Measurements from ENCODE around the gene CPNE8.

DNA sequence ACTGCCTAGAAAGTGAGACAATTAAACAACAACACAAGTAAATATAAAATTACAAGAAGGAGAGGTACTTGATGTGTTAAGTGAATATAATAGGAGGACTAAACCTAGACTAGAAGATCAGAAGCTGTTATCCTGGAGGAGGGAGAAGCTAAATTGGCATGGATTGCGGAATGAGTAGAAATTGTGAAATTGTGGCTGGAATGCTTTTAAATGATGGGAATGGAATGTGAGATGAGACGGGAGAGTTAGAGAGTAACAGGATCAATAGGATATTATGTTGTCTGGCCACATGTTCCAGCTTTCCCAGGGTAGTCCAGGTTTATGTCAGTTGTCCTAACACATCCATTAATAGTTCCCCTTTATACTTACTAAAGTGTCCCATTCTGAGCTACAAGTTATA lies 44.0 kb upstream of the CPNE8 start:
- no peak for TF ChIP-seq CTCF (IDR thresholded peaks at IDR 0.05; ENCODE audit: borderline replicate concordance, extremely low read depth, low read length, poor library complexity, severe bottlenecking)
- no peak for TF ChIP-seq EZH2 (IDR thresholded peaks at IDR 0.05; ENCODE audit: borderline replicate concordance, low read depth, low read length, severe bottlenecking)

All from DND-41 (cell line).